22Rv1 (cell line): ENCODE data around the gene CDK6.

Source experiments
- ZFX ChIP-seq: fragments of 450-650 bp; IDR thresholded peaks from 2 replicates; pipeline ENCODE4 v1.6.1; 2017; ENCODE audit warnings: antibody characterized with exemption, borderline replicate concordance
- TF ChIP-seq, protein P1 (sequence below): fragments of 450-650 bp; IDR thresholded peaks from 2 replicates; pipeline ENCODE4 v1.5.1; 2017; ENCODE audit warnings: mild to moderate bottlenecking

GRCh38 chr7:92633211-92633906 lies 203.0 kb downstream of the CDK6 start:
- TF ChIP-seq, protein P1, sequence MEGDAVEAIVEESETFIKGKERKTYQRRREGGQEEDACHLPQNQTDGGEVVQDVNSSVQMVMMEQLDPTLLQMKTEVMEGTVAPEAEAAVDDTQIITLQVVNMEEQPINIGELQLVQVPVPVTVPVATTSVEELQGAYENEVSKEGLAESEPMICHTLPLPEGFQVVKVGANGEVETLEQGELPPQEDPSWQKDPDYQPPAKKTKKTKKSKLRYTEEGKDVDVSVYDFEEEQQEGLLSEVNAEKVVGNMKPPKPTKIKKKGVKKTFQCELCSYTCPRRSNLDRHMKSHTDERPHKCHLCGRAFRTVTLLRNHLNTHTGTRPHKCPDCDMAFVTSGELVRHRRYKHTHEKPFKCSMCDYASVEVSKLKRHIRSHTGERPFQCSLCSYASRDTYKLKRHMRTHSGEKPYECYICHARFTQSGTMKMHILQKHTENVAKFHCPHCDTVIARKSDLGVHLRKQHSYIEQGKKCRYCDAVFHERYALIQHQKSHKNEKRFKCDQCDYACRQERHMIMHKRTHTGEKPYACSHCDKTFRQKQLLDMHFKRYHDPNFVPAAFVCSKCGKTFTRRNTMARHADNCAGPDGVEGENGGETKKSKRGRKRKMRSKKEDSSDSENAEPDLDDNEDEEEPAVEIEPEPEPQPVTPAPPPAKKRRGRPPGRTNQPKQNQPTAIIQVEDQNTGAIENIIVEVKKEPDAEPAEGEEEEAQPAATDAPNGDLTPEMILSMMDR = no peak
- TF ChIP-seq ZFX = no peak
